CD4-positive, alpha-beta T cell (primary cell): Measurements from ENCODE around the gene C2CD5. TPM values are rescaled to one million over a fixed set of nuclear protein-coding genes. Genes with fewer than 3 reads are reported as not detected.

Experiments used
- ATAC-seq: fragments of 200-7000 bp; cut with Tn5 transposase; one replicate; pipeline ENCODE4 v1.10.0; 2022; ENCODE audit warnings: mild to moderate bottlenecking; ENCODE audit not compliant: poor library complexity
- CTCF ChIA-PET: fragments of 350-600 bp; sonication (Branson Sonifier 250); formaldehyde crosslinking; loops from one replicate; lab custom pipeline; 2021; ENCODE audit warnings: antibody characterized with exemption, inconsistent platforms; lab: Charles Lee
- POLR2A ChIA-PET: fragments of 350-600 bp; sonication (Branson Sonifier 250); formaldehyde crosslinking; loops from one replicate; lab custom pipeline; 2021; ENCODE audit warnings: antibody characterized with exemption, inconsistent platforms; lab: Charles Lee
- DNase-seq, 14 experiments: peaks; one replicate each; pipeline ENCODE4 v3.0.0-alpha.2; 2013 to 2020; ENCODE audit warnings: mixed read lengths in 2 of 14
- H3K27ac ChIP-seq, 2 donors: one replicate each; pipeline versions ENCODE4 v1.5.1 to v1.7.0; 2013; ENCODE audit warnings: low read length in 2 of 2, low read depth in 1 of 2, mild to moderate bottlenecking in 1 of 2
- H3K27me3 ChIP-seq, 2 experiments: 1 replicate in 1 of 2; 2 replicates in 1 of 2; pipeline versions ENCODE4 v1.6.1 to v1.7.0; 2013; ENCODE audit warnings: low read length in 2 of 2, control low read depth in 1 of 2, mild to moderate bottlenecking in 1 of 2, moderate library complexity in 1 of 2; ENCODE audit not compliant: insufficient read depth in 2 of 2, control insufficient read depth in 1 of 2
- H3K36me3 ChIP-seq: one replicate; pipeline ENCODE4 v1.6.1; 2013; ENCODE audit warnings: low read length, control low read depth; ENCODE audit not compliant: insufficient read depth
- H3K4me1 ChIP-seq: one replicate; pipeline ENCODE4 v1.6.1; 2013; ENCODE audit warnings: low read length, control low read depth; ENCODE audit not compliant: insufficient read depth
- H3K4me3 ChIP-seq: one replicate; pipeline ENCODE4 v1.5.1; 2013; ENCODE audit warnings: mild to moderate bottlenecking, low read length, moderate library complexity
- H3K9me3 ChIP-seq, 2 experiments: 1 replicate in 1 of 2; 2 replicates in 1 of 2; pipeline versions ENCODE4 v1.6.1 to v1.7.0; 2013; ENCODE audit warnings: low read length in 2 of 2, mild to moderate bottlenecking in 2 of 2, control low read depth in 1 of 2, moderate library complexity in 1 of 2; ENCODE audit not compliant: control insufficient read depth in 1 of 2, insufficient read depth in 1 of 2
- H3K27ac Mint-ChIP-seq: one replicate; pipeline ENCODE4 v1.8.0; 2020; ENCODE audit warnings: mixed read lengths
- H3K27me3 Mint-ChIP-seq: one replicate; pipeline ENCODE4 v1.8.0; 2021; ENCODE audit warnings: mixed read lengths
- H3K36me3 Mint-ChIP-seq: one replicate; pipeline ENCODE4 v1.8.0; 2021; ENCODE audit warnings: low read depth, mixed read lengths
- H3K4me1 Mint-ChIP-seq: one replicate; pipeline ENCODE4 v1.8.0; 2021; ENCODE audit warnings: low read depth, mixed read lengths
- H3K4me3 Mint-ChIP-seq: one replicate; pipeline ENCODE4 v1.8.0; 2020; ENCODE audit warnings: mild to moderate bottlenecking, mixed read lengths
- H3K9me3 Mint-ChIP-seq: one replicate; pipeline ENCODE4 v1.8.0; 2020; ENCODE audit warnings: mixed read lengths
- intact Hi-C, 2 experiments: fragments of 100-400 bp; cut with DNase I in 1 of 2; cut with micrococcal nuclease in 1 of 2; formaldehyde crosslinking; loops; one replicate each; pipeline versions ENCODE4 v1.15.1 to v1.9.0; 2023 to 2025; cut with DNase I, micrococcal nuclease
- total RNA-seq, 174 experiments: library from RNA in 2 of 174; stranded (reverse) in 2 of 174; gene quantifications; one replicate each; pipeline ENCODE4 v1.2.3 and lab custom pipeline; 2021 to 2026
- TF ChIP-seq, protein P1 (sequence below): fragments of 200-600 bp; IDR thresholded peaks from one replicate; pipeline ENCODE4 v1.8.0; 2022; ENCODE audit warnings: antibody characterized with exemption, mild to moderate bottlenecking

The C2CD5 gene
- total RNA-seq, 2 experiments from 2014 or later = 21.8 to 23.2 TPM

DNA sequence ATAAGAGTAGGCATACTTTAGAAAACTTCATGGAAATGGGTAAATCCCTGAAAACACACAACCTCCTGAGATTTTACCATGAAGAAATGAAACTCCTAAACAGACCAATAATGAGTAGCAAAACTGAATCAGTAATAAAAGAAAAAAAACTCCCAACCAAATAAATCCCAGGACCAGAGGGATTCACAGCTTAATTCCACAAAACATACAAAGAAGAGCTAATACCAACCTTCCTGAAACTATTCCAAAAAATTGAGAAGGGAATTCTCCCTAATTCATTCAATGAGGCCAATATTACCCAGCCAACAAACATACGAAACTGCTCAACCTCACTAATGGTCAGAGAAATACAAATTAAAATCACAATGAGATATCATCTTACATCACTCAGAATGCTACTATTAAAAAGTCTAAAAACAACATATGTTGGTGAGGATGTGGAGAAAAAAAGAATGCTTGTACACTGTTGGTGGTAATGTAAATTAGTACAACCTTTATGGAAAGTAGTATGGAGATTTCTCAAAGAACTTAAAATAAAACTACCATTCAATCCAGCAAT lies 112.6 kb downstream of the C2CD5 start:
- no peaks in the 10 kb centered on the region for H3K4me1 ChIP-seq
- intact Hi-C loops = no loop called here
- DNase-seq = no peak
- ChIA-PET POLR2A (no interaction called here), CTCF (no interaction called here)
- Mint-ChIP-seq H3K9me3 (no peaks in the 10 kb centered on the region), H3K27ac (peak overlapping the region; percentile 6), H3K27me3 (no peaks in the 10 kb centered on the region), H3K36me3 (no peaks in the 10 kb centered on the region), H3K4me1 (peaks cover 6% of the 10 kb centered on the region), H3K4me3 (peak overlapping the region; percentile 9)
- H3K27ac ChIP-seq = no peak overlapping the region
- no peaks in the 10 kb centered on the region for H3K27me3 ChIP-seq
- no peak for ATAC-seq
- no peaks in the 10 kb centered on the region for H3K9me3 ChIP-seq
- H3K4me3 ChIP-seq = no peak overlapping the region
- H3K36me3 ChIP-seq = no peaks in the 10 kb centered on the region
- TF ChIP-seq, protein P1, sequence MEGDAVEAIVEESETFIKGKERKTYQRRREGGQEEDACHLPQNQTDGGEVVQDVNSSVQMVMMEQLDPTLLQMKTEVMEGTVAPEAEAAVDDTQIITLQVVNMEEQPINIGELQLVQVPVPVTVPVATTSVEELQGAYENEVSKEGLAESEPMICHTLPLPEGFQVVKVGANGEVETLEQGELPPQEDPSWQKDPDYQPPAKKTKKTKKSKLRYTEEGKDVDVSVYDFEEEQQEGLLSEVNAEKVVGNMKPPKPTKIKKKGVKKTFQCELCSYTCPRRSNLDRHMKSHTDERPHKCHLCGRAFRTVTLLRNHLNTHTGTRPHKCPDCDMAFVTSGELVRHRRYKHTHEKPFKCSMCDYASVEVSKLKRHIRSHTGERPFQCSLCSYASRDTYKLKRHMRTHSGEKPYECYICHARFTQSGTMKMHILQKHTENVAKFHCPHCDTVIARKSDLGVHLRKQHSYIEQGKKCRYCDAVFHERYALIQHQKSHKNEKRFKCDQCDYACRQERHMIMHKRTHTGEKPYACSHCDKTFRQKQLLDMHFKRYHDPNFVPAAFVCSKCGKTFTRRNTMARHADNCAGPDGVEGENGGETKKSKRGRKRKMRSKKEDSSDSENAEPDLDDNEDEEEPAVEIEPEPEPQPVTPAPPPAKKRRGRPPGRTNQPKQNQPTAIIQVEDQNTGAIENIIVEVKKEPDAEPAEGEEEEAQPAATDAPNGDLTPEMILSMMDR = no peak

DNA sequence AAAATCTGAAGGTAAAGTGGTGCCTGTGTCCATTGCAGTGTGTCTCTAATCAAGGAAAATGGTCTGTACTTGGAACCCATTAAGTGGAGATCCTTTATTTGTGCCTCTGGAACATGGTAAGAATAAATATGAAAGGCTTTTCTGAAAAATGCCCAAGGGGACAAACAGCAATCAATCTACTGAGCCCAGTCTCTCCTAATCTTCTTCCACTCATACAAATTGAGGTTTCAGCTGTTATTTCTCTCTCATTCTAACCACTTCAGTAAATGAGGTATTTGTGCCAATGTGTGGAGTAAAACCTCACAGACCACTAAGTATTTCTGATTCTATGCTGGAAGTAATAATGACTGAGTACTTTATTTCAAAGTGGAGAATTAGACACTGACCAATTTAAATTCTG lies 127.5 kb downstream of the C2CD5 start:
- H3K9me3 Mint-ChIP-seq = no peaks in the 10 kb centered on the region
- H3K4me3 Mint-ChIP-seq = no peak overlapping the region
- Histone ChIP-seq H3K27ac (no peak overlapping the region), H3K4me3 (no peak overlapping the region), H3K36me3 (no peaks in the 10 kb centered on the region), H3K27me3 (no peaks in the 10 kb centered on the region), H3K4me1 (peaks cover 4% of the 10 kb centered on the region), H3K9me3 (no peaks in the 10 kb centered on the region)
- TF ChIP-seq, protein P1 = no peak
- no peak for DNase-seq
- no peak for ATAC-seq
- intact Hi-C loops = no loop called here
- ChIA-PET POLR2A (no interaction called here), CTCF (no interaction called here)
- no peaks in the 10 kb centered on the region for H3K27me3 Mint-ChIP-seq
- H3K4me1 Mint-ChIP-seq = no peaks in the 10 kb centered on the region
- no peaks in the 10 kb centered on the region for H3K36me3 Mint-ChIP-seq
- no peak overlapping the region for H3K27ac Mint-ChIP-seq

DNA sequence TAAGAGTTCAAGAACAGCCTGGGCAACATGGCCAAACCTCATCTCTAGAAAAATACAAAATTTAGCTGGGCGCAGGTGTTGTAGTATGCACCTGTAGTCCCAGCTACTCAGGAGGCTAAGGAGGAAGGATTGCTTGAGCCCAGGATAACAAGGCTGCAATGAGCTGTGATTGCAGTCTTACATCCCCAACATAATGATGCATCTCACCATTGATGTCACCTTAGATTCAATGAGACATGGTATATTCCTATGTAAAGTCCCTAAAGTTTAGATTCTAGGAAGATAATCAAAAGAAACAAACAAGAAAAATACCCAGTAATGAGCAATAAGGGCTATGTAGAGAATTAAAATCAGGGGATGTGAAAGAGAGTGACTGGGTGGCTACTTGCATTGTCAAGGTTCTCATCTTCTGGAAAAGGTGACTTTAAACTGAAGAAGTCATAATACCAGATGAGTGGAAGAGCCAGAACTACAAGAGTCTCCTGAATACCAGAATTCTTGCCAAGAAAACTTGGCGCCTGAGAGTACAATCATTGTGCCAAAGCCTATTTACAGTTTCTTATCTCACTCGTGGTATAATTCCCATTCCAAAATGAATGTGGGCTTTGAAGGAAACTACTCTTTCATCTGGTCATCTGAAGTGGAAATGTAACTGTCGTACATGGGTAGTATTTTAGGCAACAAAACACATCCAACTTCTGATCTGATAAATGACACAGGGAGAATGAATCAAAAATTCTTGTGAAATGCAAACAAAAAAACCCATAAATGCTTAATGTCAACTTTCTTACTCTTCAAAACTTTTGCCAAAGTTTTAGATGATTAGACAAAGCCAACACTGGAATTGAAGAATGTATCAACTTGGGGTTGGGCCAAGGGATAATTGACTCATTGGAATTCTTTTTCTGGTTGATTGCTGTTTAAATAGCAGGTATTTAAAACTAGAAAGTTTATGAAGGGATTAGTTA lies 128.7 kb downstream of the C2CD5 start:
- H3K9me3 ChIP-seq = no peaks in the 10 kb centered on the region
- H3K4me1 Mint-ChIP-seq = no peaks in the 10 kb centered on the region
- DNase-seq (no peak), ATAC-seq (no peak)
- H3K9me3 Mint-ChIP-seq = no peaks in the 10 kb centered on the region
- no peaks in the 10 kb centered on the region for H3K36me3 Mint-ChIP-seq
- ChIA-PET POLR2A (no interaction called here), CTCF (no interaction called here)
- no peaks in the 10 kb centered on the region for H3K36me3 ChIP-seq
- H3K4me3 ChIP-seq = no peak overlapping the region
- H3K4me1 ChIP-seq = peaks cover 4% of the 10 kb centered on the region
- H3K27me3 Mint-ChIP-seq = no peaks in the 10 kb centered on the region
- H3K4me3 Mint-ChIP-seq = no peak overlapping the region
- intact Hi-C loops = no loop called here
- no peak overlapping the region for H3K27ac Mint-ChIP-seq
- no peaks in the 10 kb centered on the region for H3K27me3 ChIP-seq
- no peak overlapping the region for H3K27ac ChIP-seq
- TF ChIP-seq, protein P1 = no peak
